Measurements from ENCODE around the gene REPIN1. TPM values are rescaled to one million over a fixed set of nuclear protein-coding genes. Genes with fewer than 3 reads are reported as not detected.
A peak's percentile ranks its signal among the peaks of the same experiment; 100 is the strongest.

The REPIN1 gene
- total RNA-seq, 1 experiment from 2014 or later, result 106 TPM

GRCh38 chr7:150340024-150340749 is 28.4 kb upstream of the REPIN1 start:
- Histone ChIP-seq H3K79me1 (ENCODE audit: insufficient read depth, low read depth, low read length, poor library complexity, severe bottlenecking) (no peaks in the 10 kb centered on the region), H3K4ac (ENCODE audit: low read depth, low read length) (no peak overlapping the region), H2BK15ac (ENCODE audit: low read depth, low read length) (no peak overlapping the region), H4K91ac (ENCODE audit: insufficient read length, low read depth, low read length) (no peak overlapping the region), H3T11ph (ENCODE audit: low read length) (no peak overlapping the region), H2AFZ (ENCODE audit: low read length) (no peak overlapping the region), H3K4me2 (ENCODE audit: insufficient read depth, insufficient read length, low read length) (peak overlapping the region; percentile 76), H3K23me2 (ENCODE audit: insufficient read length, low read depth, low read length, poor library complexity, severe bottlenecking) (peaks cover 16% of the 10 kb centered on the region), H2BK120ac (ENCODE audit: low read depth, low read length, poor library complexity, severe bottlenecking) (no peak overlapping the region), H2BK12ac (ENCODE audit: insufficient read length, low read depth, low read length) (no peak overlapping the region), H2BK5ac (ENCODE audit: insufficient read length, low read length) (no peak overlapping the region), H4K20me1 (ENCODE audit: control insufficient read depth, insufficient read depth, insufficient read length) (no peaks in the 10 kb centered on the region), H3K79me2 (ENCODE audit: insufficient read depth, low read length) (no peaks in the 10 kb centered on the region), H3K56ac (ENCODE audit: insufficient read length, low read depth, low read length) (no peak overlapping the region), H2BK20ac (ENCODE audit: low read depth, low read length, poor library complexity, severe bottlenecking) (no peak overlapping the region), H3K9ac (ENCODE audit: extremely low read depth, insufficient read length, low read length) (peak overlapping the region; percentile 23), H3K27me3 (ENCODE audit: insufficient read depth, low read length) (peaks cover 13% of the 10 kb centered on the region), H3K9me3 (ENCODE audit: control insufficient read depth, low read depth, low read length) (peaks cover 7% of the 10 kb centered on the region), H4K5ac (ENCODE audit: insufficient read length, low read depth, low read length) (no peak overlapping the region), H3K23ac (ENCODE audit: insufficient read length, low read depth, low read length) (no peak overlapping the region), H3K27ac (ENCODE audit: insufficient read length, low read depth, low read length) (no peak overlapping the region), H3K18ac (ENCODE audit: insufficient read length, low read depth, low read length) (no peak overlapping the region), H3K14ac (ENCODE audit: insufficient read depth, low read length) (peak overlapping the region; percentile 54; the same call in 1 of the 2 replicates), H4K8ac (replicated peaks; ENCODE audit: insufficient read length, low read depth, low read length) (no peak overlapping the region), H2AK5ac (ENCODE audit: insufficient read length, low read length) (no peak overlapping the region), H3K4me1 (ENCODE audit: insufficient read depth, low read length) (no peaks in the 10 kb centered on the region; the same call in 1 of the 2 replicates)
- peaks cover 24 to 41% (median 26%) of the 10 kb centered on the region in 3 experiments for H3K36me3 Mint-ChIP-seq (ENCODE audit: insufficient read depth in 1 of 3, low read depth in 3 of 3)
- TF ChIP-seq CTCF (conservative IDR thresholded peaks at IDR 0.05), result no peak
- peak overlapping the region; percentile 74 to 96 for H3K4me3 Mint-ChIP-seq
- peaks cover 56 to 67% of the 10 kb centered on the region in 2 experiments for H3K4me1 Mint-ChIP-seq
- peak overlapping the region in 2 of 3 experiments; percentile 6 to 22; a peak in 4 of 7 replicates for H3K27ac Mint-ChIP-seq
- peaks cover 68% of the 10 kb centered on the region for H3K27me3 Mint-ChIP-seq (ENCODE audit: low read depth)
- no peak for DNase-seq
- WGBS (ENCODE audit: extremely low coverage, insufficient read length, low lambda C conversion rate), result no CpG with 5 or more reads among the region's 39 CpGs
- peaks cover 13 to 17% of the 10 kb centered on the region in 2 experiments for H3K9me3 Mint-ChIP-seq

Measured in H9 (cell line).